Vagina (tissue), 2 donors: ENCODE measurements around the gene GALNT2.

Experiments used
- CTCF ChIP-seq, 3 experiments: fragments of 450-650 bp in 2 of 3; fragments of 200-600 bp in 1 of 3; sonication (generic) in 1 of 3; IDR thresholded peaks; one replicate each; pipeline ENCODE4 v1.5.1; 2017 to 2019; ENCODE audit warnings: antibody characterized with exemption in 3 of 3, mild to moderate bottlenecking in 2 of 3, moderate library complexity in 2 of 3
- POLR2AphosphoS5 ChIP-seq, 2 donors: sonication (generic); formaldehyde crosslinking; IDR thresholded peaks; one replicate each; pipeline ENCODE4 v1.9.0; 2017; ENCODE audit warnings: antibody characterized with exemption in 2 of 2, mild to moderate bottlenecking in 2 of 2, low read depth in 1 of 2; ENCODE audit not compliant: insufficient read depth in 1 of 2

DNA sequence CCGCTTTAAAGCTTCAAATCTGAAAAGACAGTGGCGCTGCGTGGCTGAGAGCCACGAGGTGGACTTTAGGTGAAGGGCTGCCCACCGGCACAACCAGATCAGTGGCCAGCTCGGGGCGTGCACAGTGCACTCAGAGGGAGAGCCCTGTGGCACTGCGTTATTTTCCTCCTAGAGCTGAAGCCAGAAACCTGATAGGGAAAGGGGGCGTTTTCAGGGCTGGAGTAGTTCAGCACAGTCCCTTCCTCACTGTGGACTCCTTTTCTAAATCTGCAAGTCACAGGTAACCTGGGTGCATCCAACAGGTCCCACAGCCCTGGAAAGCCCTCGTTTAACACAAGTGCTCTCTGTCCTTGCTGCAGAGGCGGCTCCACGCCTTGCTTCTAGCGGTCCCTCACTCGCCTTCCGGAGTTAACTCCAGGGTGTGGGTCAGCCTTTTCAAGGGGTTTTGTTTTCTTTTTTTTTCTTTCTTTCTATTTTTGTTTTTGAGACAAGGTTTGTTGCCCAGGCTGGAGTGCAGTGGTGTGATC is 81.2 kb downstream of the GALNT2 start:
- TF ChIP-seq POLR2AphosphoS5 (IDR thresholded peaks at IDR 0.05; ENCODE audit: insufficient read depth in 1 of 2, low read depth in 1 of 2): no peak
- TF ChIP-seq CTCF (IDR thresholded peaks at IDR 0.05): no peak
